Gastroesophageal sphincter (tissue), 3 donors: ENCODE results near the gene FREM1.

ENCODE experiments used
- CTCF ChIP-seq, 4 experiments: fragments of 200-600 bp in 2 of 4; fragments of 450-650 bp in 2 of 4; sonication (generic) in 1 of 4; IDR thresholded peaks; one replicate each; pipeline ENCODE4 v1.5.1; 2017 to 2019; ENCODE audit warnings: antibody characterized with exemption in 4 of 4, mild to moderate bottlenecking in 2 of 4, moderate library complexity in 2 of 4
- EP300 ChIP-seq: sonication (generic); formaldehyde crosslinking; IDR thresholded peaks from one replicate; pipeline ENCODE4 v1.6.1; 2017; ENCODE audit warnings: antibody characterized with exemption, mild to moderate bottlenecking
- POLR2A ChIP-seq, 2 donors: fragments of 450-650 bp; IDR thresholded peaks; one replicate each; pipeline ENCODE4 v1.6.1; 2017; ENCODE audit warnings: antibody characterized with exemption in 2 of 2, mild to moderate bottlenecking in 2 of 2, moderate library complexity in 1 of 2
- POLR2AphosphoS5 ChIP-seq: sonication (generic); formaldehyde crosslinking; IDR thresholded peaks from one replicate; pipeline ENCODE4 v1.6.1; 2017; ENCODE audit warnings: antibody characterized with exemption

GRCh38 chr9:14702200-14702720 lies 208.0 kb downstream of the FREM1 start:
- TF ChIP-seq CTCF (IDR thresholded peaks at IDR 0.05) (no peak), EP300 (no peak), POLR2A (IDR thresholded peaks at IDR 0.05) (no peak), POLR2AphosphoS5 (no peak)
